Activated CD8-positive, alpha-beta memory T cell treated with anti-CD3 and anti-CD28 coated beads for 4 hours (primary cell): Measurements from ENCODE around the gene CCDC136.

ENCODE experiments used
- DNase-seq, 2 donors: peaks; one replicate each; pipeline ENCODE4 v3.0.0-alpha.2; 2020; ENCODE audit warnings: low read depth in 2 of 2

The CCDC136 gene

DNA sequence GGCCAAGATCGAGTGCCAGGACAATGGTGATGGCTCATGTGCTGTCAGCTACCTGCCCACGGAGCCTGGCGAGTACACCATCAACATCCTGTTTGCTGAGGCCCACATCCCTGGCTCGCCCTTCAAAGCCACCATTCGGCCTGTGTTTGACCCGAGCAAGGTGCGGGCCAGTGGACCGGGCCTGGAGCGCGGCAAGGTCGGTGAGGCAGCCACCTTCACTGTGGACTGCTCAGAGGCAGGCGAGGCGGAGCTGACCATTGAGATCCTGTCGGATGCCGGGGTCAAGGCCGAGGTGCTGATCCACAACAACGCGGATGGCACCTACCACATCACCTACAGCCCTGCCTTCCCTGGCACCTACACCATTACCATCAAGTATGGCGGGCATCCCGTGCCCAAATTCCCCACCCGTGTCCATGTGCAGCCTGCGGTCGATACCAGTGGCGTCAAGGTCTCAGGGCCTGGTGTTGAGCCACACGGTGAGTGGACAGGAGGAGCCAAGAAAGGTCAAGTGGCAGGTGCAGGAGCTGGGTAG is 53.1 kb downstream of the CCDC136 start:
- no peak for DNase-seq

DNA sequence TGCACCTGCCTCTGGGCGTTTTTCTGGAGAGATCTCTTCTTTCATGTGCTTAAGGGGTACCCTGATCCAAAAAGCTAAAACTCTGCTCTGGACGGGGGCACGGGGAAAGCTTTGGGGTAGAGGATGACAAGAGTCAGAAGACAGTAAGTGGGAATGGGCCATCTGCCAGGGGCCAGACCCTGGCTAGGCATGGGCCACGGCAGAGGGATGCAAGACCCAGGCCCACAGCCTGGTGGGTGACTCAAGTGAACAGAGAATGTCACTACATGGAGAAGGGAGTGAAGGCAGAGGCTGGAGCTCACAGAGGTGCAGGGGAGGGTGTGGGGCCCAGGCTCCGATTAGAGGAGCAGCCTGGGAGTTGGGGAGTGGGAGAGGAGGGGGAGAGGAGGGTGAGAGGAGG is 53.7 kb downstream of the CCDC136 start:
- no peak for DNase-seq

DNA sequence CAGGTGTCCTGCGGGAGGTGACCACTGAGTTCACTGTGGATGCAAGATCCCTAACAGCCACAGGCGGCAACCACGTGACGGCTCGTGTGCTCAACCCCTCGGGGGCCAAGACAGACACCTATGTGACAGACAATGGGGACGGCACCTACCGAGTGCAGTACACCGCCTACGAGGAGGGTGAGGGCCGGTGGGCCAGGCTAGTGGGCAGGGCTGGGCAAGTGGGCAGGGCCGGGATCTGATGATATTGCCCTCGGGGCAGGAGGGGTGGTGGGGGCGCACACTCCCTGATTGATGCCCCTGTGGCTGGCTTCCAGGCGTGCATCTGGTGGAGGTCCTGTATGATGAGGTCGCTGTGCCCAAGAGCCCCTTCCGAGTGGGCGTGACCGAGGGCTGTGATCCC is 54.2 kb downstream of the CCDC136 start:
- DNase-seq = no peak

DNA sequence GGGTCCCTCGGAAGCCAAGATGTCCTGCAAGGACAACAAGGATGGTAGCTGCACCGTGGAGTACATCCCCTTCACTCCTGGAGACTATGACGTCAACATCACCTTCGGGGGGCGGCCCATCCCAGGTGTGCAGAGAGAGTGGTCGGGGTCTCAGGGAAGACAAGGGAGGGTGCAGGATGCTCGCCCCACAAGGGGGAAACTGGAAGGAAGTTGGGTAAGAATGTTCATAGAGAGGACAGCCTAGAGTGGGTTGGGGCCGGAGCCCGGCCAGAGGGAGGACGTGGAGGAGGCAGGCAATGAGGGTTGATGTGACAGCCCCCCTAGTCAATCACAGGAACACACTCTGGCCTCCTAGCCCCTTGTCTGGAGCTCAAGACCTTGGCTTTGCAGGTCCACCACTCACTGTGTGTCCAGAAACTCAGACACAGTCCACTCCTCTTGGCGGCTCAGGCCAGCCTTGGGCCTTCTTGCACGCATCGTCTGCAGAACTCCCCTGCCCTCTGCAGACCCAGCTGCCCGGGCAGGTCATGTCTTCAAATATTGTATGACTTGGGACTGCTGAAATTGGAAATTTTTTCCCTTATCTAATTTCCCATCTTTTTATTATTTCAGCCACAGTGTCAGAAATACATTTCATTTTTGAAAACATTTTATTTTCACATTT is 55.1 kb downstream of the CCDC136 start:
- DNase-seq = no peak

GRCh38 chr7:128847721-128848211 is 56.0 kb downstream of the CCDC136 start:
- no peak for DNase-seq

DNA sequence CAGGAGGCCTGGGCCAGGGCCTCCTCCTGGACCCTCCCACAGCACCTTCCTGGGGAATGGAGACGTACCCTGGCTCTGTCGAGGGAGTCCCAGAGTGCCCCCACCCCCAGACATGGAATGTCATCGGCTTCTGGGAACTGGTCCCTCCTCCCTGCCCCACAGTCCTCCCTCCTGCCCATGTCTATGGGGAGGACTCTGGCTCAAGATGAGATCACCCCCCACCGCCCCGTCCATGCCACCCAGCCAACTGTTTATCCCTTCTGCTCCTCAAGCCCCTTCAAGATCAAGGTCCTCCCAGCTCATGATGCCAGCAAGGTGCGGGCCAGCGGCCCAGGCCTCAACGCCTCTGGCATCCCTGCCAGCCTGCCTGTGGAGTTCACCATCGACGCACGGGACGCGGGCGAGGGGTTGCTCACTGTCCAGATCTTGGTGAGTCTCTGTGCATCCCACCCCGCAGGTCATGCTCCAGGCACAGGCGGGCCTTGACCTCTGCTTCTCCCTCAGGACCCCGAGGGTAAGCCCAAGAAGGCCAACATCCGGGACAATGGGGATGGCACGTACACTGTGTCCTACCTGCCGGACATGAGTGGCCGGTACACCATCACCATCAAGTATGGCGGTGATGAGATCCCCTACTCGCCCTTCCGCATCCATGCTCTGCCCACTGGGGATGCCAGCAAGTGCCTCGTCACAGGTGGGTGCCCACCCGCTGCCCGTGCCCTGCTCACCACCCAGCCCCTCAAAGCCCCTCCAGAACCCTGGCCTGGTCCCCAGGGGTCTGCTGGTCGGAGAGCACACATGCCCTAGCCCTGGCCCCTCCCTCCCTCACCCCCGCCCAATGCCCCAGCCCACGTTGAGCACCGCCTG is 56.8 kb downstream of the CCDC136 start:
- DNase-seq = no peak

GRCh38 chr7:128849156-128849515 is 57.4 kb downstream of the CCDC136 start:
- DNase-seq = no peak

DNA sequence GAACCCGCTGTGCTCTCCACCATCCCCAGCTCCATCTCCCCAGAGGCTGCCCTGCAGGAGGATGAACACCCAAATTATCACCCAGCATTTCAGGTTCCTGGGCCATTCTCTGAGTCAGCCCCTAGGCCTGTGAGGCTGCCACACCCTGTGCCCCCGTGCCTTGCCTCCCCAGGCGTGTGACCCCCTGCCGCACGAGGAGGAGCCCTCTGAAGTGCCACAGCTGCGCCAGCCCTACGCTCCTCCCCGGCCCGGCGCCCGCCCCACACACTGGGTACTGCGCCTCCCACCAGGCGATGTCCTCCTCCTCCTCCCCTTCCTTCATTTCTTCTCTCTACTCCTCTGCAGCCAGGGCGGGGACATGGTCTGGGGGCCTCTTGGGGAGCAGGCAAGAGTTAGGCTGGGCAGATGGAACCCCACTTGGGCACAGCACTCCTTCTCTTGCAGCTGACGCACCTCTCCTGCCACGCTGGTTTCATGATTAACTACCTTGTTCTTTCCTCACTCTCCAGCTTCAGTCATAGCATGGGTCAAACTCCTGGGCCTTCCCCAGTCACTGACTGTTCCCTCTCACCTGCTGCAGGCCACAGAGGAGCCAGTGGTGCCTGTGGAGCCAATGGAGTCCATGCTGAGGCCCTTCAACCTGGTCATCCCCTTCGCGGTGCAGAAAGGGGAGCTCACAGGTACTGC is 58.2 kb downstream of the CCDC136 start:
- no peak for DNase-seq

DNA sequence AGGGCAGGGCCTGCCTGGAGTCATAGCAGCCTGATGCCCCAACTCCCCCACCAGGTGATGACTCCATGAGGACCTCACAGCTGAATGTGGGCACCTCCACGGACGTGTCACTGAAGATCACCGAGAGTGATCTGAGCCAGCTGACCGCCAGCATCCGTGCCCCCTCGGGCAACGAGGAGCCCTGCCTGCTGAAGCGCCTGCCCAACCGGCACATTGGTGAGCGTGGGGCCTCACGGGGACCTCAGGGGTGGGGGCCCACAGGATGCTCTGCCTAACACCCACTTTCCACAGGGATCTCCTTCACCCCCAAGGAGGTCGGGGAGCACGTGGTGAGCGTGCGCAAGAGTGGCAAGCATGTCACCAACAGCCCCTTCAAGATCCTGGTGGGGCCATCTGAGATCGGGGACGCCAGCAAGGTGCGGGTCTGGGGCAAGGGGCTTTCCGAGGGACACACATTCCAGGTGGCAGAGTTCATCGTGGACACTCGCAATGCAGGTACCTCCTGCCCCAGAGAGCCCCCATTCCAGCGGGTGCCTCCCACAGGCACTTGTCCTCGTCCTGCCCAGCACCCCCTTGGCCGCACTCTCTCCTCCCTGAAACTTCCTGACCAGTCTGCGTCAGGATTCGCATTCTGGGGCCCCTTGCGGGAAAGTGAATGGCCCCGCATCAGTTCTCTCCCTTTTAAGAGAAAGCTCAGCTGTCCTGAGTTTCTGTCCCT is 60.9 kb downstream of the CCDC136 start:
- no peak for DNase-seq

- DNase-seq = no peak
Observed at GRCh38 chr7:128853799-128854198, 62.0 kb downstream of the CCDC136 start.

- DNase-seq = no peak
Observed at GRCh38 chr7:128854396-128854795, 62.6 kb downstream of the CCDC136 start.

DNA sequence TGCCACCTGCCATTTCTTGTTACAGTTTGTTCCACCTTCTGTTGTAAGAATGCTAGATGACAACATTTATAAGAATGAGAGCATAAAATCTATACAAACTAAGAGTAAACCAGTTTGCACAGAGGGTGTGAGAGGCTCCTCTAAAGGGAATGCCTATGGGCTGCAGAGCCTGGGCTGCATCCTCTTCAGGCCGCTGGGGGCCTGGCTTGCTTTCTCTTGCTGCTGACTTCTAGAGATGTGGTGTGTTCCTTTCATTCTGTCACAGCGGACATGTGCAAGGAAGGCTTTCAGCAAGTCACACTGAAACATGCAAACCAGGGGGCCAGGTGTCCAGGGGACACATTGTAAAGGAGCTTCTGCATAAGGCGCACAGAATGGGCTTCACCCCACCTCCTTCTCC is 63.8 kb downstream of the CCDC136 start:
- no peak for DNase-seq

DNA sequence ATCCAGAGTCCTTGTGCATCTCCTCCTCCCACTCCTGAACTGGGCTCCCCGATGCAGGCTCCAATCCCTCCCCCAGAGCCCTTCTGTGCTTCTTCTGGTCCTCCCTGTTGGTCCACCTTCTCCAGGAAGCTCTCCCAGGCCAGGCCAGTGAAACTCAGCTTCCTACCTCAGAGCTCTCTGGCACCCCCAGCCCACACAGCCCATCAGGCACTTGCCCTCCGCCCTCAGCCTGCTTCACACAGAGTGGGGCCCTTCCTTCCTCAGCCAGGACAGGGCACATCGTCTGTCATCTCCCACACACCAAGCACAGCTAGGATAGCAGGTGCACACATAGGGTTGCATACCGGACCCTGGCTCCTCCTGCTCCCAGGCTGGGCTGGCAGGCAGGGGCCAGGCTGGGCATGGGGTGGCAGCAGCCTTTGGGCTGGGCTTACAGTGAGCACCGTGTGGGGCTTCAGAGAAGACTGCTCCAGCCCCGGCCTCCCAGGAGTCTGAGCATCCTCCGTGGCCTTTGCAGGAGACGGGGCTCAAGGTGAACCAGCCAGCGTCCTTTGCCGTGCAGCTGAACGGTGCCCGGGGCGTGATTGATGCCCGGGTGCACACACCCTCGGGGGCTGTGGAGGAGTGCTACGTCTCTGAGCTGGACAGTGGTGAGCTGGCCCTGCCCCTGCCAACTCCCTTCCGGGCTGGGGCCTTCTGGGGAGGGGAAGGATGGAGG is 64.4 kb downstream of the CCDC136 start:
- no peak for DNase-seq

DNA sequence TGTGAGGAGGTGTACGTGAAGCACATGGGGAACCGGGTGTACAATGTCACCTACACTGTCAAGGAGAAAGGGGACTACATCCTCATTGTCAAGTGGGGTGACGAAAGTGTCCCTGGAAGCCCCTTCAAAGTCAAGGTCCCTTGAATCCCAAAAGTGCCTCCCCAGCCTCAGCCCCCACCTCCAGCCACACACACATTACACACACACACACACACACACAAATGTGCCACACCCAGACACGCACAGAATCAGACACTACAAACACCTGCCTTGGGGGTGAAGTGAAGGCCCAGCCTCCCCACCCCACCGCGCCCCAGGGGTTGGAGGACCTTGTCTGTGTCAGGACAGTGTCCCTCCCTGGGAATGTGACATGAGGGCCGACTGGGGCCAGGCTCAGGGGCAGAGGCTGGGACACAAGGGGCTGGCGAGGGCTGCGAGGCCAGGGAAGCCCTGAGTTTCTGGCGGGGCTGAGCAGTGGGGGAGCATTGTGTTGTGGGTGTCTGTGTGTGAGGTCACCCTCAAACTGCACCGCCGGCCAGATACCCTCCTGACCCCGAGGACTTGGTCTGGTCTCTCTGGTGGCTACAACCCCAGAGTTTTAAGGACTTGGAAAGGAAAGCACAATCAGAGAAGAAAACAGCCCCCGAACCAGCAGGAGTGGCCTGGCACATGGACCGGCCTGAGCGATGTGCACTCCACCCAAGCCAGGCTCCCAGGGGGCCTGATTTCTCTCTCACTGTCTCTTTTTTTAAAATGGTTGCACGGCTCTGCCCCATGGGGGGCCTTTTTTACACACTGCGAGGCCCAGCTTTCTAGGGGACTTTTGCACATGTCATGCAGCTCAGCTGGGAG is 66.8 kb downstream of the CCDC136 start:
- DNase-seq = no peak

- DNase-seq = no peak
Observed at GRCh38 chr7:128859232-128860157, 67.7 kb downstream of the CCDC136 start.

DNA sequence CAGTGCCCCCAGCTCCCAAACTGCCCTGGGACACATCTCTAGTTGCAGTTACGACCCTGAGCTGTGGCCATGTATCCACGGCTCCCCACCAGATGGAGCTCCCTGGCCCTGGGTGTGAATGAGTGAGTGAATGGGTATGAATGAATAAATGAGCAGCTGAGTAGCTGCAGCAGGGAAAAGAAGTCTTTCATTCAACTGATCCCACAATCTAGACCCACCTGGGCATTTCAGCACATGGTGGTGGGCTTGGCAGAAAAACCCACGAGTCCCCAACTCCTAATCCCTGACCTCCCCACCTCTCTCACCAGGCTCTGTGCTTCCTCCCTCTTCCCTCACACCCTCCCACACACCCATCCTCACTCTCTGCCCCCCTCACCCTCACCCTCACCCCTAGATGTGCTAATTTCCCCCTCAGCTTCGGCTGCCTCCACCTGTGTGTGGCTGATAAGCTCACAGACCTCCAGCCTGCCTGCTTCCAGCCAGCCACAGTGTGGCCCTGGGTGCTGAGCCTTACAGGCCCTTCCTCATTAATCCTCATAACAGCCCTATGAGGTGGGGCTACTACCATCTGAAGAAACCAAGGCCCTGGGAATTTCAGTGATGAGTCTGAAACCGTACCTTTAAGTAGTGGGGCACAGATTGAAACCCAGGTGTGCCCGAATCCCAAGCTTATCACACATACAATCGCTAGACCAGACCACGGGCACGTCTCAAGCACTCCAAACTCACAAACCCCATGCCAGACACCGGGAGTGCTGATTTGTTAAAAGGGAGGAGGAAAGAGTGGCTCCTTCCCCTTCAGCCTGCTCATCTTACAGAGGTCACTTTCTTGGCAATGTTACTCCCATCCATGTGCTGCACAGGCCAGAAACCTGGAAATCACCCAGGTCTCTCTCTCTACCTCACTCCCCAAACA is 68.6 kb downstream of the CCDC136 start:
- no peak for DNase-seq

DNA sequence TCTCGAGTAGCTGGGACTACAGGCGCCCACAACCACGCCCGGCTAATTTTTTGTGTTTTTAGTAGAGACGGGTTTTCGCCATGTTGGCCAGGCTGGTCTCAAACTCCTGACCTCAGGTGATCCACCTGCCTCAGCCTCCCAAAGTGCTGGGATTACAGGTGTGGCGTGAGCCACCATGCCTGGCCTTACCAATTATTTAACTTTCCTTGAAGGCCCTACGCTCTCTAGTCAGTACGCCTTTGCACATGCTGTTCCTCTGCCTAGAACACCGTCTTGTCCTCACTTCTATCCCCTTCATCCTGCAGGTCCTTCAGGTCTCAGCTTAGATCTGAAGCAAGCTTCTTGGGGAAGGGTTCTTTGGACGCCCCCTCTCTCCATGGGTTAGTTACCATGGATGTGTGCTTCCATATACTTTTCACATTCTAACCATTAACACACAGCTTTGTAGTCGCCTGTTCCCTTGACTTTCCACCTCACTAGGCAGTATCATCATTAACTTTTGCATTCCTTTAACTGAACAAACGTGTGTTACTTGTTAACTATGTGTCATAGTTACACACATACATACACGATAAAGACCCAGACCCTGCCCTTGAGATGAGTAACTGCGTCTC is 70.3 kb downstream of the CCDC136 start:
- DNase-seq = no peak
